NCI-H524 treated with DMSO at 0.1 percent for 48 hours (cell line): Measurements from ENCODE around the gene POLE4.

Experiments used
- DNase-seq: peaks from one replicate; lab custom pipeline; 2025; lab: John Stamatoyannopoulos, UW

Gene POLE4

DNA sequence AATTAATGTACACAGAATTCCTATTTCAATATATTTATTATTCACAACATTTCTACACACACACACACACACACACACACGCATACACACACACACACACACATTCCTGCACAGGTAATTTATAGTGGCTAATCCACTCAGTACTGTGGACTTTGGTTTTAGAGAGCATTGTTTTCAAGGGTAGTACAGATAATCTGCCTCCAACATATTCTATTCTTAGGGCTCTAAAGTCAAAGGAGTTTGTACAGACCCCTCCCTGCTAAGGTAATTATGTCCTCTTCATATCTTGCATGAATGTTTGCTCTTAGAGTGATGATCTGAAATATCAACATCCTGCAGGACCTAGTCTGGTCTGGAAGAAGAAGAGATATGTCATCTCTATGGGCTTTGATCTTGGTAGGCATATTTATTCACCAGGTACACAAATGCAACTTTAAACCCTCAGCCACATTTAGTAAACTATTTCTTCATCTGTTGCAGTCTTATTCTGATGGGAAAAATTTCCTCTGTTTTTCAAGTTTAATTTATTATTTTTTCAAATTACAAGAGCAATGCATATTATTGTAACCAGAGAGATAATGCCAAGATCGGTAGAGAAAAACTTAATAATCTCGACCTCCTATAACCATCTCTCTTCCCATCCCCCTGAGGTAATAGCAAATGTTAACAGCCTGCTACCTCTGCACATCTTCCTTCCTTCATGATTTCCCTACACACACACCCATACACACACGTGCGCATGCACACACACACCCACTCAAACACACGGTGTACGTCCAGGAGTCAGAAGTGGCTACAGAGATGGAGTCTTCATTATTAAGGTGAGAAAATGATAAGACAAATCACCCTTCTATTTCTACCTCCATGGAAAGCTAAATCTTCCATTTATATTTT lies 18.3 kb upstream of the POLE4 start:
- no peak for DNase-seq

DNA sequence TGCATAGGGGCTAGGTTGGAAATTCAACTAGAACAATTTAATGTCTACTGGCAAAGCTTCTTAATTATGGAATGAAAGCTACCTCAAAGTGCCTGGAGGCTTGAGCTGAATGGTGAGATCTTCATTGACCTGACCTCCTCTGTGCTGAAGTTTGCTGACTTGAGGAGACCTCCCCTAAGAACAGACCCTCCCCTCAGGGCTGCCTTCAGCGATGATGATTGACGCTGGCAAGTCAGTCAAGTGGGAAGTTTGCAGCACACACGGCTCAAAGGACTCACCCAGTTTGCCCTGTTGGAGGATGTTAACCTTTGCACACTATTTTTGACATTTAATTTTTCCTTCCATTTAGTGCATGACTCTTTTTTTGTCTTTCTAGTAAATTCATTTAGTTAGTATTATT lies 17.2 kb upstream of the POLE4 start:
- no peak for DNase-seq

DNA sequence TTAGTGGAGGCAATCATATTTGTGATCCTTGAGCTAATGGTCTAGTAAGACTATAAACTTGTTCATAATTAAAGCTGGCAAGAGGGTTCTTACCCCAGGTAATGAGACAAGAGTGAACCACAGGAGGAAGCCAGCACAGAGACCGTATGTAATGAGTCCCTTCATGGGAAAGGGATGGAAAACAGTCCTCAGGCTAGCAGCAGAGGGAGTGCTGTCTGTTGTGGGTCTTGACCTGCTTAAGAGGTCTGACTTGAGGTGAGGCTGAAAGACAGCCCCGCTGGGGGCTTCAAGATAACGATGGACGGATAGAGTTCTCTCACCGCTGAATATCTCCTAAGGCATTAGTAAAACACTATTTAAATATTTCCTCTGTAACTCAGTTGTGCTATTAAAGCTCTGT lies 16.2 kb upstream of the POLE4 start:
- no peak for DNase-seq

DNA sequence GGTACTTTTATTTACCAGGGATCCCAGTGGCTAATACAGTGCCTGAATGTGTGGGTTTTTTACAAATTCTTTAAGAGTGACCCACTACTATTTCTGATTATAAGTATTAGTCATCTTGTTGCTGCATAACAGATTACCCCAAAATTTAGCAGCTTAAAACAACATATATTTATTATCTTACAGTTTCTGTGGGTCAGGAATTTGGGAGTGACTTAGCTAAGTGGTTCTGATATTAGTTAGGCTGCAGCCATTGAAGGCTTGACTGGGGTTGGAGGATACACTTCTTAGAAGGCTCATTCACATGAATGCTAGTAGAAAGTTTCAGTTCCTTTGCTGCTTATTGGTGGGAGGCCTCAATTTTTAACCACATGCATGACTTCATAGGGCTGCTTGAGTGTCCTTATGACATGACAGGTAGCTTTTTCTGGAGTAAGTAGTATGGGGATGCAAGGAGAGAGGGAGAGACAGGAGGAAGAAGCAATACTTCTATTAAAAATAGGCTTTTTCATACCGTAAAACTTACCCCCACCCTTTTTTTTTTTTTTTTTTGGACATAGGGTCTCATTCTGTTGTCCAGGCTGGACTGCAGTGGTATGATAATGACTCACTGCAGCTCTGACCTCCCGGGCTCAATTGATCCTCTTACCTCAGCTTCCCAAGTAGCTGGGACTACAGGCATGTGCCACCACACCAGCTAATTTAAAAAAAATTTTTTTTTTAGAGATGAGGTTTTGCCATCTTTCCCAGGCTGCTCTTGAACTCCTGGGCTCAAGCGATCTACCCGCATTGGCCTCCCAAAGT lies 13.3 kb upstream of the POLE4 start:
- DNase-seq, result no peak

DNA sequence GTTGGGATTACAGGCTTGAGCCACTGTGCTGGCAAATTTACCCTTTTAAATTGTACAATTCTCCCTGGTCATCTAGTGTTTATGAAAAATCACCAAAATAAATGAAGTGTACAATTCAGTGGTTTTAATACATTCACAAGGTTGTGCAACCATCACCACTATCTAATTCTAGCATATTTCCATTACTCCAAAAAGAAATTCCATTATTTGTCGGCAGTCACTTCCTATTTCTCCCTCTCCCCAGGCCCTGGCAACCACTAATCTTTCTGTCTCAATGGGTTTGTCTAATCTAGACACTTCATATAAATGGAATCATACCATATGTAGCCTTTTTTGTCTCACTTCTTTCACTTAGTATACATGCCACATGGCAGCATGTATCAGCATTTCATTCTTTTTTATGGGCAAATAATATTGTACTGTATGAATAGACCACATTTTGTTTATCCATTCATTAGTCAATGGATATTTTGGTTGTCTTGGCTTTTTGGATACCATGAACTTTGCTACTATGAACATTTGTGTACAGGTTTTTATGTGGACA lies 12.6 kb upstream of the POLE4 start:
- DNase-seq, result no peak

DNA sequence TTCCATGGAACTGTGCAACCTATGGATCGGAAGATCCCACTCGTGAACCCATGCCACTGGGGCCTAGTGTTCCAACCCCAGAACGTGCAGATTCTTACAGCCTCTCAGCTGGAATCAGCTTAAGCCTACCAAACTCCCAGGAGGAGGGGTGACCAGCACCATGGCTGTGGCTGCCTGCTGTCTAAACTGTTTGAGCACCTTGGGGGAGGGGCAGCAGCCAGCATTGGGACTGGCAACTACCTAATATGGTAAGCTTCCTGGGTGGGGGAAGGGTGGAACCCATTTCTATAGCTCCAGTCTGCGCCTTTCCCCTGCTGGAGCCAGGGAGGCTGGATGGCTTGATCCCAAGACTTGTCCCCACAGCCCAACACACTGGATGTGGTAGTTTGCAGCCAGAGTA lies 10.7 kb upstream of the POLE4 start:
- no peak for DNase-seq

DNA sequence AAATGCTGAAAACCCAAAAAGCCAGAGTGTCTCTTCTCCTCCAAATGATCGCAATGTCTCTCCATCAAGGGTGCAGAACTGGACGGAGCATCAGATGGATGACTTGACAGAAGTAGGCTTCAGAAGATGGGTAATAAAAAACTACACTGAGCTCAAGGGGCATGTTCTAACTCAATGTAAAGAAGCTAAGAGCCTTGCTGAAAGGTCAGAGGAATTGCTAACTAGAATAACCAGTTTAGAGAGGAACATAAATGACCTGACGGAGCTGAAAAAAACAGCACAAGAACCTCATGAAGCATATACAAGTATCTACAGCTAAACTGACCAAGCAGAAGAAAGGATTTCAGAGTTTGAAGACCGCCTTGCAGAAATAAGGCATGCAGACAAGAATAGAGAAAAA lies 9.7 kb upstream of the POLE4 start:
- DNase-seq, result no peak

DNA sequence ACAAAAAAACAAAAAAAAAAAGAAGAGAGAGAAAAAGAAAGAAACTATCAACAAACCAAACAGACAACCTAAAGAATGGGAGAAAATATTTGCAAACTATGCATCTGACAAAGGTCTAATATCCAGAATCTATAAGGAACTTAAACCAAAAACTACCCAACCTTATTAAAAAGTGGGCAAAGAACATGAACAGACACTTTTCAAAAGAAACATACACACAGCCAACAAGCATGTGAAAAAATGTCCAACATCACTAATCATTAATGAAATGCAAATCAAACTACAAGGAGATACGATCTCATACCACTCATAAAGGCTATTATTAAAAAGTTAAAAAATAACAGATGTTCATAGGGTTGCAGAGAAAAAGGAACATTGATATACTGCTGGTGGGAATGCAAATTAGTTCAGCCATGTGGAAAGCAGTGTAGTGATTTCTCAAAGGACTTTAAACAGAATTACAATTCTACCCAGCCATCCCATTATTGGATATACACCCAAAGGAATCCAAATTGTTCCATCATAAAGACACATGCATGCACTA lies 7.2 kb upstream of the POLE4 start:
- no peak for DNase-seq

DNA sequence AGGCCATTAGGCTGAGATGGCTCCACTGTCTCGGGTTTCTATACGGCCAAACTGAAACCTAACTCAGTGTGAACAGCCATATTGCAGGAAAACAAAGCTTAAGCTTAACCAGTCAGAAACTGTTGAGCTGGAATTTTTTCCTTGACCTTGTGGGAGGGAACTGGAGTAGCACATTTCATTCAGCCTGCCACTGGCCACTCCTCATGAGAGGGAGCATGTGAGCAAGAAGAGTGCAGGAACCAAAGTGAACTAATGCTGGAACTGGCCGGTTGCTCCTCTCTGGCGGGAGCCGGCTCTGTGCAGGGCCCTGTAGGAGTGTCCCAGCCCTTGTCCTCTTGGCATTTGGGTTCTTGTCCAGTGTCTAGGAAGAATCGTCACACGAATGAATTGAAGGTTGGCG lies 5.9 kb upstream of the POLE4 start:
- no peak for DNase-seq

DNA sequence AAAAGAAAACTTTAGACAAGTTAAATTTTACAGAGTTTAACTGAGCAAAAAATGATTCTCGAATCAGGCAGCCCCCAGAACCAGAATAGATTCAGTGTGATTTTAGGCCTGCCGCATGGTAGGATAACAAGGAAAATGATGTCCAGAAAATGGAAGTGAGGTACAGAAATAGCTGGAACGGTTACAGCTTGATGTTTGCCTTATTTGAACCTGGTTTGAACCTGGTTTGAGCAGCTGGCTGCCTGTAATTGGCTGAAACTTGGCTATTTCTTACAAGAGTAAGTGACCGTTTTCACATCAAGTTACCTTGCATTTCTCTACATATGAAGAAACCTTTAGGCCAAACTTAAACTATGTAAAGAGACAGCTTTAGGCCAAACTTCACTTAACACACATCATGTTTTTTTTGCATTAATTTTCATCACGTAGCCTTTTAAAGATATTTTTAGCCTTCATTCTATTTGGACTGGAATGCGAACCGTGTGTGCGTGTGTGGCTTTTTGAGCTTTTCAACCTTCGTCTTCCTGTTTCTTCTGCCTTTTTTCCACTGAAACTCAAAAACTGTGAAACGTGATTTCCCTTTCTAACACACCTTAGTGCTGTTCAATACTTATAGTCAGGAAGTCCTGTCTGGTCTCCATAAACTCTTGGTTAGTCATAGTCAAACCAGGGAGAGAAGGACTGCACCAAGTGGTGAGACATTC lies 4.5 kb upstream of the POLE4 start:
- no peak for DNase-seq

DNA sequence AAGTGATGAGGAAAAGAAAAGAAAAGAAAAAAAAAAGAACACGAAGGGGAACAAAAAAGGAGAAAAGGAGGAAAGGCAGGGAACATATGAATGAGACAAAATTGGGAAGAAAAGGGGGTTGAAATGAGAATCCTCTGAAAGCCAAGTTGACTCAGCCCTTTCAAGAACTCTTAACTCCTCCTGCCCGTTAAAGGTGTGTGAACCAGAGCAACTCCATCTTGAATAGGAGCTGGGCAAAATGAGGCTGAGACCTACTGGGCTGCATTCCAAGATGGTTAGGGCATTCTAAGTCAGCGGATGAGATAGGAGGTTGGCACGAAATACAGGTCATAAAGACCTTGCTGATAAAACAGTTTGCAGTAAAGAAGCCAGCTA lies 4.0 kb upstream of the POLE4 start:
- DNase-seq, result no peak

DNA sequence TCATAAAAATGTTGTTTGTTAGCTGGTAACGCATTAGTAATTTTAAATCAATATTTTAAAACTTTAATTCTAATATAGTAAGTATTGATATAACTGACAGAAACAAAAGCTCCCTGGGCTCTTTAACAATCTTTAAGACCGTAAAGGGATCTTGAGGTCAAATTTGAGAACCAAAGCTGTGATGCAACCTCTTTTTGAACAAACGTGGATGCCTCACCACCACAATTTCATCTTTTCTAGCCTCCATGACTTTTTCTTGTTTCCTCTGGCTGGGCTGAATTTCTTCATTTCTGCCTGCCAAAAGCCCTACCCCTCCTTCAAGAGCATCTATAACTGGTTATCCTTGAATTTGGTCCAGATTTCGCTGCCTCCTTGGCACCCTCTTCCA lies 563 bp upstream of the POLE4 start:
- DNase-seq, result no peak

DNA sequence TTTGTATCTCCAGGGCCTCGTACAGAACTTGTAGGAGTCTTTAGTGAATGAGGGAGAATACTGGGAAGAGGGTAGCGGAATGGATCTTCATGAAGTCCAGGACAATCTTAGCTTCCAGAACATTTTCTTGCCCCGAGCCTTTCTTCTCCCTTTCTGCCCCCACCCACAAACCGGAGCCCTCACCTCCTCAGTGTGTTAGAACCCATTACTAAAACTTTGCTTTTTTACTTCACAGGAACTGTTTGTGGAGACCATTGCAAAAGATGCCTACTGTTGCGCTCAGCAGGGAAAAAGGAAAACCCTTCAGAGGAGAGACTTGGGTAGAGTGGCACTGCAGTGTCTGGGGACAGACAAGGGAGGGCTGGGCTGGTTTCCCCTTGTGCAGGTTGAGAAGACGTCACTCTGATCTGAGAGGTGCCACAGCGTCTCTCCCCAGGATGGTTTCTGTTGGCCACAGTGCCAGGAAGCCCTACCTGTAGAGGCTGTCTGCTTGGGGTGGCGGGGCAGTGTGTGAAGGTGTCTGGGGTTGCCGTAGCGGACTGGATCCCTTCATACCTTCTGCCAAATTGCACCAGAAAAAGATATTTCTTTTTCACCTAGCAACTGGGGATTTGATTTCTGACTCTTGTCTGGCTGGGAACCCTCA lies 786 bp downstream of the POLE4 start:
- no peak for DNase-seq

DNA sequence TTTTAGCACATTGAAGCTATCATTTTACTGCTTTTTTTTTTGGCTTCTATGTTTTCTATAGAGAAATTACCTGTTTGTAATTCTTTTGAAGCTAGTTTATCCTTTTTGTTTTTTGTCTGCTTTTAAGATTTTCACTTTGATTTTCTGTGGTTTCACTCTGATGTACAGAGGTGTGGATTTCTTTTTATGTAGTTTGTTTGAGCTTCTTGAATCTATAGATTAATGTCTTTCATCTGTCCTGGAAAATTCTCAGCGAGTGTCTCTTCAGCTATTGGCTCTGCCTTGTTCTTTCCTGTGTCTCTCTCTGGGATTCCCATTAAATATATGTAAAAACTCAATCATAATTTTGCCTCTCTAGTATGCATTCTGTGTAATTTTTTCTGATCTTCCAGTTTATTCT lies 8.4 kb downstream of the POLE4 start:
- DNase-seq, result no peak

DNA sequence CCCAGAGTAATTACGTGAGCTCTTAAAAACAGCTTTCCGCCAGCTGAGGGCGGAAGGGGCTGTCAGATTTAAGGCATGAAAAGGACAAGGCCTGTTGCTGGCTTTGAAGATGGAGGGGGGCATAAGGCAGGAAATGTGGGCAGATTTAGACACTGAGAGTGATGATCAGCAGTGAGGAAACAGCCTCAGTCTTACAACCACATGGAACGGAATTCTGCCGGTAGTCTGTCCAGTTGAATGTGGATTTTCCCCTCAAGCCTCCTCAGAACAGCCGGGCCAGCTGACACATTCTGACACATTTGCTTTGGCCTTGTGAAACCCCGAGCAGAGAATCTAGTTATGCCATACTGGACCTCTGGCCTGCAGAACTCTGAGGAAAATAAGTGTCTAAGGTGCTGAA lies 16.6 kb downstream of the POLE4 start:
- peak; percentile 22 for DNase-seq

DNA sequence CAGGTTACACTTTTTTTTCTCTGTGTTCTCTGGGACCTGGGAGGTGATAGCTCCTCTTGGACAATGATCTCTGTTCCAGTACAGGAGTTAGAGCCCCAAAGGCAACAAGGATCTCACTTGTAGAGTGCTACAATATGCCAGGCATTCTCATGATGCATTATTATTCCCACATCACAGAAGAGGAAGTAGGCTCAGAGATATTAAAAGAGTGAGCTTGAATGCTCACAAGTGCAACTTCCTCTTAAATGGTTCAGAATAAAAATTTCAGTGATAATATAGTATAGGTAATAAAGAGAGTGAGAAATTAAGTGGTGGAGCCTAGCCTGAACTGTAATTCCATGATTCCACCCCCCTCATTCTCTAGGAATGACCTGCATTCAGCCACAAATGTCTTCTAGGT lies 21.4 kb downstream of the POLE4 start:
- no peak for DNase-seq

DNA sequence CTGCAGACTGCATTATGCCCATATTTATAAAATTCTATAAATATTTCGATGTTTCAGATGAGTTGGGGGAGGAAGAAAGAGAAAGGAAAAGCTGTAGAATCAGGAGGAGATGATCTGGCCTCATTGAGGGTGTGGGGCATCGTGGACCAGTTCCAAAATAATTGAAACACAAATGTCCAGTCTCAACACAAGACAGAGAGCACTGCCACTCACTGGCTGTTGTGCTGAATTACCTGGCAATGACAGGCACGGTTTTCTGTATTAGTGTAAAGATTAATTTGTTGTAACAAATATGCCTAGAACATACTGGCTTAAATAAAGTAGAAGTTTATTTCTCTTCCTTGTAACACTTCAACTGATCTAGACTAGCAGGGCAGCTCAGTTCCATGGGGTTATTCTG lies 24.1 kb downstream of the POLE4 start:
- DNase-seq, result no peak

DNA sequence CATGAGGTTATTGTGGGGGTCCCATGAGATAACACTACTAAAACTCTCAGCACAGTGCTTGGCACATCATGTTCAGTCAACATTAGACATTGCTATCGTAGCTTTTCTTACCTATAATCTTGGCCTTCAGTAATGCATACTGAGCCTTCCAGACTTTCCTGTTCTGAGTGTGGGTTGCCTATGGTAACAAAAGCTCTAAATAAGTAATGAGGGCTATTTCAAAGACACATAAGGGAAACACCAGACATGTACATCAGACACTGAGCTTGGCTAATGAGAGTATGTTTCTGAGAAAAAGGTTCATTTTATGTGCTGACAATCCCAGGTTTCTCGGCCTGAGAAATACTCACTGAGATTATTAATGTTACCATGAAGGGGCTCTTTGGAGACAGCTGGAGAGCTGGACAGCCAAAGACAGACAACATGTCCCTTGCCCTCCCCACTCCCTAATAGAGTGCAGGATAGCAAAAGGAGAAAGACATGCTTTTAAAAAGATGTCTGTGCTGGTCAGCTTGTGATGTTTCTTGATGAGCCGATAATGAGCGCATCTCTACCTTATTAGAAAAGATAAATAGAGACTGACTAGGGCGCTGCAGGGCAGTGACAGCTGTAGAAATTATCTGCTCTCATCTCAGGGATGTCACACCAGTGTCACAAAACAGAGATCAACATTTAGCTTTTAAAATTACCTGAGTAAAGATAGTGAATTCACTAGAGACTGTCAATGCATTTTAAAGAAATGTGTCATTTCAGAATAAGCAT lies 25.4 kb downstream of the POLE4 start:
- DNase-seq, result no peak

DNA sequence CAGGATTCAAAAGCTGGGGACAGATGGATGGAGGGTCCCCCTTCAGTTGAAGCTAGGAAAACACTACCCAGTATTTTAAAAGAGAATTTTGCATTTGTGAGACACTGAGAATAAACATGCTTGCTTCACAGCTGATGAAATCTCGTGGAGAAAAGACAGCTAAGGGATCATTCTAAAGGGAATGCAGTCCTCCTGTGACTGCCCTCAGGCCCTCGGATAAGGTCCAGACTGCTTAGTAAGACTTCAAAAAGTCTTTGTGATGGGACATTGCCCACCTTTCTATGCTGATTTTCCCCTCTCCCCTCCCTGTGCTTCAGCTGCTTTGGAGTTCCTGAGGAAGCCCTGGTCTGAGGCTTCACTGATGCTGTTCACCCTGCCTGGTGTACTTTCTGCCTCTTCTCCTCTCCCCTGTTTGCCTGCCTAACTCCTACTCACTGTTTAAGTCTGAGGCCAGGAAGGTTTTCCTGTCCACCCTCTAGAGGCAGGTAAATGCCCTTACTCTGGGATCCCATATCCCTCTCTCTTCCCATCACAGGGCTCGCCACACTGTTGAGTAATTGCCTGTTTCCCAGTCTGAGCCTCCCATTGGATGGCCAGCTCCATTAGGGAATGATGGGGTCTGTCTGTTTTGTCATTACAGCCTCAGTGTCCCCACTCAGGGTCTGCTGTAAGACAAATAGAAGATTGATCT lies 26.6 kb downstream of the POLE4 start:
- no peak for DNase-seq

DNA sequence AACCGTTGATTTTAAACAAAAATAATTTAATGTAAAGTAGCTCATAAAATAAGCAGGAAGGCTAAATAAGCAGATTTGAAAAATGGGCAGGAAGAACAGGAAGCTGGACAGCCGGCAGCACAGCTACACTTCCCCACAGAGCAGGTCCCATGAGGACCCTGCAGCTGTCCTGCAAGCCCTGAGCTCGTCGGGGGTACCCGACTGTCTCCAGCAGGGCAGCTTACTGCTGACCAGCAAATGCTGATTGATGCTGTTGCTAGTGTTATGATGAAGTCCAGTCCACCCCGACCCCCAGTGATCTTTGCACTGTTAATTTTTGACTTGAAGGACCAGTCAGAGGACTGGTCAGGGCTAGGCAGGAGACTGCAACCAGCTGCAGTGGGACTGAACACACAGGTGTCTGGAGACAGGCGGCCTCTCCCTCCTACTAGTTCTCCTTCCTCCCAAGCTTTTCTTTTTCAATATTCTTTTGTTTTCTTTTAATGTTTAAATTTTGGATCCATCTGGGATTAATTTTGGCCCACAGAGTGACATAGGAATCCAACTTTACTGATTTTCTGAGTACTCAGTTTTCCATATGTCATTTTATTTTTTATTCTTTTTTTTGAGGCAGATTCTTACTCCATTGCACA lies 27.7 kb downstream of the POLE4 start:
- no peak for DNase-seq
